GM12873 (cell line): ENCODE measurements around the gene LSM4.

ENCODE experiments used
- CTCF ChIP-seq: IDR thresholded peaks from 2 replicates; pipeline ENCODE4 v1.5.1; 2012; ENCODE audit warnings: low read depth, mild to moderate bottlenecking, moderate library complexity, low read length, control low read depth; ENCODE audit not compliant: insufficient read depth; ENCODE audit errors: missing control alignments

Gene LSM4

GRCh38 chr19:18299654-18300053 lies 23.2 kb downstream of the LSM4 start:
- TF ChIP-seq CTCF = no peak

GRCh38 chr19:18298601-18299000 lies 24.3 kb downstream of the LSM4 start:
- no peak for TF ChIP-seq CTCF

GRCh38 chr19:18297308-18297707 lies 25.6 kb downstream of the LSM4 start:
- no peak for TF ChIP-seq CTCF

GRCh38 chr19:18295034-18295451 lies 27.8 kb downstream of the LSM4 start:
- no peak for TF ChIP-seq CTCF

- TF ChIP-seq CTCF = no peak
Measured at GRCh38 chr19:18294467-18294864, 28.4 kb downstream of the LSM4 start.

GRCh38 chr19:18293642-18294466 lies 29.0 kb downstream of the LSM4 start:
- no peak for TF ChIP-seq CTCF

GRCh38 chr19:18292810-18293641 lies 29.9 kb downstream of the LSM4 start:
- TF ChIP-seq CTCF = no peak
